Stimulated activated CD4-positive, alpha-beta T cell treated with anti-CD3 and anti-CD28 coated beads, Interleukin-4, amount 100 ng/mL, for 4 hours (primary cell): ENCODE measurements around the gene LUM.

Source experiments
- DNase-seq, 2 experiments: peaks; one replicate each; pipeline ENCODE4 v3.0.0-alpha.2; 2020

The LUM gene, protein sequence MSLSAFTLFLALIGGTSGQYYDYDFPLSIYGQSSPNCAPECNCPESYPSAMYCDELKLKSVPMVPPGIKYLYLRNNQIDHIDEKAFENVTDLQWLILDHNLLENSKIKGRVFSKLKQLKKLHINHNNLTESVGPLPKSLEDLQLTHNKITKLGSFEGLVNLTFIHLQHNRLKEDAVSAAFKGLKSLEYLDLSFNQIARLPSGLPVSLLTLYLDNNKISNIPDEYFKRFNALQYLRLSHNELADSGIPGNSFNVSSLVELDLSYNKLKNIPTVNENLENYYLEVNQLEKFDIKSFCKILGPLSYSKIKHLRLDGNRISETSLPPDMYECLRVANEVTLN

GRCh38 chr12:91111366-91112325, at the start of gene LUM:
Gene LUM, minus strand, starts transcription at chr12:91111494. Its CDS starts 2,515 bp downstream, at chr12:91108979.
- no peak for DNase-seq

GRCh38 chr12:91161009-91161408, 49.7 kb upstream of the LUM start:
- no peak for DNase-seq

GRCh38 chr12:91155990-91156389, 44.7 kb upstream of the LUM start:
- no peak for DNase-seq

DNA sequence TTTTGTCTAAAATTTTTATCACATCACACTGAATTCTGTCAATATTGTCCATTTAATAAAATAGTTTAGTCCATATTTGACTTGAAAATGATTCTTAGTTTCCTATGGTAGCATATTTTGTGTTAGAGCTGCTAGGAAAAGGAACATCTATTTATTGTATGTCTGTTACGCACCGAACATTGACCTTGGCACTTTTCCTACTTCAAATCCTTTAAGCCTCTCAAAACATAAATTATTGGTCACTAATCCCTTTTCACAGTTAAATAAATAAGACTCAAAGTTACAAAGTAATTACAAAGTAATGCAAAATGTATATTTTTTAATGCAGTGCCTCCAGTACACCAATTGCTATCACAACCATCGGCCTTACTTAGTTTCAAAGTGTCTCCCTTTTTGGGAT, 42.8 kb upstream of the LUM start:
- no peak for DNase-seq

GRCh38 chr12:91144053-91144452, 32.8 kb upstream of the LUM start:
- no peak for DNase-seq

GRCh38 chr12:91143206-91143605, 31.9 kb upstream of the LUM start:
- no peak for DNase-seq

GRCh38 chr12:91142221-91142631, 30.9 kb upstream of the LUM start:
- no peak for DNase-seq

DNA sequence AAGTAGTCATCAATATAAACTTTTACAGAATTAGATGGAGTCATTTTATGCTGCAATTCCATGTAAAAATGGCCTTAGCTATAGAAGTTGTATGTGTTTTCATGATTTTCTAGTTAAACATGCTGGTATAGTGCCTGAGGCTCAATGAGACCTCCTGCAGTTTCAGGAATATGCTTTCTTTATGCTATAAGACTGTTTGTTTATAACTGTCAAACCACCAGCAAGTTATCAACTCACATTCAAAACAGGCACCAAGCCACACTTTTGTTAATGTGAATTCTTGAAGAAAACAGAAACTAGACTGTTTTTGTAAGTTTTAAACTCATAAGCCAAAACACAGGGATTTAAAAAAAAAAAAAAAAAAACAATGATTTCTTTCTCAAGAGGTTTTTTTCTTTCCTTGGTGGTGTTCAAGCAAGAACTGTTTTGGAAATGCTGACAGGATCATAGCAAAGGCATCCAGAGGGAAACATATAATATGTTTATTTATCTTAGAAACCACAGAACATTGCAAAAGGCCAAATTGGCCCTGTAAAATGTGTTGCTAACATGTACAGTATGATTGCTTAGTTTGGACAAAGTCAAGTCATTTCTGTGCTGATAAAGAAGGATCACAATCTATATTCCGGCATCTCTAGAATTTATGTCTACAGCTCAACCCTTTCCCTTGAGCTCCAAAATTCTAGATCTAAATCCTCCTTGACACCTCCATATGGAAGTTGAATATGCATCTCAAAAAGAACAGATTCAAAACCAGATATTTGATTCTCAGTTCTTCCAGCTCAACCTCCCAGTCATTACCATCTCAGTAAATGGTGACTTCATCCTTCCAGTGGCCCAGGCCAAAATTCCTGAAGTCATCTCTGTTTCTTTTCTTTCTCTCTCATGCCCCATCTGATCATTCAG, 29.0 kb upstream of the LUM start:
- no peak for DNase-seq

DNA sequence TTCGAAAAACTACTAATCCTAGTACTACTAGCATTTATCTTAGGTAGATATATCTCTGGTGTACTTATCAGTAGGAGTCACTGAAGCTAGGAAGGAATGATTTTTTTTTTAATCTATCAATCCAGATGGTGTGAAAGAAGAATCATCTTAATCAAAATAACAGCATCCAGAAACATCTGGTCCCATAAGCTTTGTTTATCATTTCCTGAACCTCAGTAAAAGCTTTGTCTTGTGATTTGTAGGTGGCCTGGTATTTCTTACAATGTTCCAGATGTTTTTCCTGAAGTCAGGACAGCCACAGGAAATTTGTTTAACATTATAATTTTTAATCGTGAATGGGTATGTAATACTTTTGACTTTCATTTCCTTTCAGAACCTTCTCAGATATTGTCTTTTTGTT, 28.0 kb upstream of the LUM start:
- no peak for DNase-seq

DNA sequence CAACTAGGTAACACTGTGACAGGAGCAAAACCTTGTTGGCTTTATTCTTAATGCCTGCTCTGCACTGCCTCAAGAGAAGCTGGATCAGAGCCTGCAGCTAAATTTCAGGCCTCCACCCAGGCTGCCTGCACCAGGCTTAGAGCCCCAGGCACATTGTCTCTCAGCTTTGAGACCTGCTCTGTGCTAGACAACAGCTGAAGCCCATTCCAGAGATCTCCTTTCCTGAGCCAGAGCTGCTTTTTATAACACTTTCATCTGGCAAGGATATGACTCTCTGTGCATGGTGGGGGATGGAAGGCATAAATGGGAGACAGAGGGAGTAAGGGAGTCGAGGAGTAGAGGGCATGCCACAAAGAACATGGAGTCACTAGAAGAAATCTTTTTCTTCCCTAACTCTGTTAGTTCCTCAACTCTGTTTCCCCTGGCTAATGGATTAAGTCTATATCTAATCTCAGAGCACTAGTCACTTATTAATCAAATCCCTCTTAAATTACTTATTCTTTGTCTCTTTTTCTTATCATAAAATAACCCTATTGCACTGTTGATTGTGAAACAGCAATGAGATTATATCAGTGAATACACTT, 27.1 kb upstream of the LUM start:
- DNase-seq: no peak

DNA sequence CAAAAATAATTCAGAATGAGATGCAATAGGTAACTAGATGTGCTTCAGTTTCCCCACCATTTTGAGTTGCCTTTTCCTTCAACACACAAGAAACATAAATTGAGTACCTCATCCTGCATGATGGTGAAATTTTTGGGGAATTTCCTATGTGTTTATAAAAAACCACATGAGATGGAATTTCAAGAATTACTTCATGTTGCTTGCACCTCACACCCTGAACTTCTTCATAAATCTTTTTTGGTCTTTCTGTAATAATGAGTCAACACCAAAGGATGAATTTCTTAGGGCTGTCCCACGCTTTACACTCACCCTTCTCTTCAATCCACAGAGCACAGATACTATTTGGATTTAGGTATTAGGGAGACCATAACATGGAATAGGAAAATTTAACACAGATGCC, 22.6 kb upstream of the LUM start:
- no peak for DNase-seq

DNA sequence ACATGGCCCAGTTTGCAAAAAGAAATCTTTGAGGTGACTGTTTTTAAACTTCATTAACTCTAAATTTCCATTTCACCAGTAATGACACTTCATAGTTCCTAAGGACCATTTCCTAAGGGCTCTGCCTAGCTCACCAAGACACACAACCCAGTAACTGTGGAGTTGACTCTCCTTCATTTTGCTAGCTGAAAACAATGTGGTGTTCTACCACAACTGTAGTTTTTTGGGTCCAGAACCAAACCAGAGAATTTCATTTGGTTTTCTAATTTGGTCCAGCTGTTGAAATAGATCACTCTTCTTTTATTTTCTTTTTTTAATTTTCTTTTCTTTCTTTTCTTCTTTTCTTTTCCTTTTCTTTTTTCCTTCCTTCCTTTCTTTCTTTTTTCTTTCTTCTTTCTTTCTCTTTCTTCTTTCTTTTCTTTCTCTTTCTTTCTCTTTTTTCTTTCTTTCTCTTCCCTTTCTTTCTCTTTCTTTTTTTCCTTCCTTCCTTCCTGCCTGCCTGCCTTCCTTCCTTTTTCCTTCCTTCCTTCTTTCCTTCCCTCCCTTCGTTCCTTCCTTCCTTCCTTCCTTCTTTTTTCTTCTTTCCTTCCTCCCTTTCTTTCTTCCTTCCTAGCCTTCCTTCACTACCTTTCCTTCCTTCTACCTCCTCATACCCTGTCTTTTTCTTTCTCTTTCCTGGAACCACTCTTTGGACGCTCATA, 18.5 kb upstream of the LUM start:
- DNase-seq: no peak

GRCh38 chr12:91127751-91128150, 16.5 kb upstream of the LUM start:
- no peak for DNase-seq

DNA sequence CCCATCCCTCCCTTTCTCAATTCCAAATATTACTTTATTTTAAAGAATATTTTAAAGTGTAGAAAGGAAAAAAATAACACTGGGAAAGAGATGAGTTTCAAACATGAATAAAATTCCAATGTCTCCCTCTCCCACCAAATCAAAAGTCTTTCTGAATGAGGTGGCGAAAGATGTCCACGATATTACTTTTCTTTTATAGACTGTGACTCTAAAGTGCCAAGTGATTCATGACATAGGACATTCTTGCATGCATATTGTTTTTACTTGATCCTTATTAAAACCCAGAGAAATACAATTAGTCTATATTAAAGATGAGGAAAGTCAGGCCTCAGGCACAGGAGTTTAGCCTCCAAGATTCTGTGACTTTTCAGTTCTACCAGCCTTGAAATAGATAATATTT, 16.0 kb upstream of the LUM start:
- no peak for DNase-seq

GRCh38 chr12:91126516-91126915, 15.2 kb upstream of the LUM start:
- no peak for DNase-seq

DNA sequence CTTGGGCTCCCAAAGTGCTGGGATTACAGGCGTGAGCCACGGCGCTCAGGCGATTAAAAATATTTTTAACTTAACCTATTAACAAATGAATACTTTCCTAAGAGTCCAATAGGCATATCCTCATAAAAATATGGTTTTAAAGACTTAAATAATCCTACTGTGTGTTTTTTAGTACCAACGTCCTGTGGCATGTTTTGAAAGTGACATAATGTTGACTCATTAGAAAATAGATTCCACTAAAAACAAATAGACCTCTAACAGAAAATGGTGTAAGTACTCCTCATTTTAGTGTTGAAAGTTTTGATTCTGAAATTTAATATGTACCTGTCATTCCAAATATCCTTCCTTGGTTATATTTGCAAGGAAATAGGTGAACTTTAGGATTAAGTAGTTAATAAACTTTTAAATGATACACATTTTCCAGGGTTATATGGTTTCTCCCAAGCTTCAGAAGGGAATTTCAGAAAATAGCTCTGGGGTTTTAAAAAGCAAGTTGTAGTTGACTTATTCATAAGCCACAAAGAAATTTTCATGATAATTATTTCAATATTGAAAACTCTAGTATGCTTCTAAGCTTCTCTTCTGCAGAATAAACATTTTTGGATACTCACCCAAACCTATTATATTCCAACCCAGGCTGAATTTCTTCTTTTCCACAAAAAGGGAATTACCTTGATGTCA, 12.1 kb upstream of the LUM start:
- no peak for DNase-seq

DNA sequence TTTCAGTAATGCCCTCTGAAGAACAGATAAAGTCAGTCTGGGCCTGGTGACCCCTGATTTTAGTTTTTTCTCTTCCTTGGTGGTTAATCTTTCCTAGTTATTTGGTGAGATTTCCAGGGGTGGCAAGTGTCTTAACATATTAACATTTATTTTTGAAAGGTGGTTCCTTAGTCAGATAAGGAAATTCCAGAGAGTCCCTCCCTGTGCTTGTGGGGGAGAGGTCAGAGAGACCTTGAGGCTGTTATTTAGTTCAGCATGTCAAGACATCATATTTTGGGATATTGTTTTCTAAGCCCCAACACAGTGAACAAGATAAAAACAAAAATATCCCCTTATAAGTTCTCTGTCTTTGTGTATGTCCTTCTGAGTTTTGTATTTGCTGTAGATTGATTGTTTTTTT, 9.5 kb upstream of the LUM start:
- no peak for DNase-seq

GRCh38 chr12:91119089-91119488, 7.8 kb upstream of the LUM start:
- no peak for DNase-seq

DNA sequence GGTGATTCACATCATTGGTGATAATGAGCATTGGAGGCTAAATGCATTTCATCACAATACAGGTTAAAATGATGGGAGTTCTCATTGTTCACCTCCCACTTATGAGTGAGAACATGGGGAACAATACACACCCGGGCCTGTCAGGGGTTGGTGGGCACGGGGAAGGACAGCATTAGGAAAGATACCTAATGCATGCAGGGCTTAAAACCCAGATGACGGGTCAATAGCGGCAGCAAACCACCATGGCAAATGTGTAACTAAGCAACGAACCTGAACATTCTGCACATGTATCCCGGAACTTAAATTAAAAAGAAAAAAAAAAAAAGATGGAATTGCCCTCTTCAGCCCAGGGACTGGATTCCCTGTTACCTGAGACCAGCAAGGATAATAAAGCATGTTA, 2.3 kb upstream of the LUM start:
- no peak for DNase-seq

DNA sequence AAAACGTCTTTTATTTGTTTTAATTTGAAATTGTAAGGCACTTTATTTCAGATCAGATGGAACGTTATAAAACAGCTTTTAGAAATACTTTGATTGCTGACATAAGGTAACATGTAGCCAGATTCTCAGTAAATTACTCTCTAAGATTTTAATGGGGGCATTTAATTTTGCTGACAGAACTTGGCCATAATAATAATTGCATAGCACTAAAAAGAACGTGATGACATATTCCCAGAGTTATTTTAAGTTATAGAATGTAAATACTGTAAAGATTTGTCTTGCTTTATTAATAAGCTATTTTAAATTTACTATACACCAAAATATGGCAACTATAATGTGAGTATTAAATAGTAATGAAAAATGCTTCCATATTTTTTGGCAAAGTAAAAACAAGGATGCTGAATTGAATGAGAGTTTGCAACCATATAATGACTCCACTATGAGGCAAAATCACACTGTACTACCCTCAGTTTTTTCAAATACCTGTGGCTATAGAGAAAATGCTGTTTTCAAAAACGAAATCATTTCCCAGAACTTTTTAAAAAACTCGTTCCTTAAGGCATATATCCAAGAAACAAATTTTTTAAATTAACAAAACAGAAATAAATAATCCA, 876 bp downstream of the LUM start:
- no peak for DNase-seq
